Activated CD8-positive, alpha-beta memory T cell treated with anti-CD3 and anti-CD28 coated beads, Interleukin-2, amount 50 U/mL, for 48 hours (primary cell): ENCODE results near the gene ZDBF2.
"Not testable (repeated sequence)": the region's sequence is repeated elsewhere in the genome, so short reads cannot be mapped to it uniquely, and the experiment has no call there.

ENCODE experiments used
- DNase-seq: peaks from one replicate; pipeline ENCODE4 v3.0.0-alpha.2; 2020

ZDBF2 gene

GRCh38 chr2:206324869-206325268, 50.4 kb downstream of the ZDBF2 start:
- no peak for DNase-seq

- no peak for DNase-seq
These were observed 54.5 kb downstream of the ZDBF2 start for GRCh38 chr2:206328974-206329373.

- DNase-seq = no peak
These were observed 62.4 kb downstream of the ZDBF2 start for GRCh38 chr2:206336861-206337260.

GRCh38 chr2:206337956-206338355, 63.5 kb downstream of the ZDBF2 start:
- DNase-seq = no peak

- DNase-seq = no peak
These were observed 66.9 kb downstream of the ZDBF2 start for GRCh38 chr2:206341396-206341795.

GRCh38 chr2:206343144-206343543, 68.7 kb downstream of the ZDBF2 start:
- DNase-seq = no peak

GRCh38 chr2:206343816-206344215, 69.4 kb downstream of the ZDBF2 start:
- DNase-seq = no peak

- no peak for DNase-seq
These were observed 71.1 kb downstream of the ZDBF2 start for GRCh38 chr2:206345606-206346005.

GRCh38 chr2:206349375-206349774, 74.9 kb downstream of the ZDBF2 start:
- no peak for DNase-seq

- DNase-seq = no peak
These were observed 78.1 kb downstream of the ZDBF2 start for GRCh38 chr2:206352571-206352970.

- DNase-seq = no peak
These were observed 79.2 kb downstream of the ZDBF2 start for GRCh38 chr2:206353685-206354084.

GRCh38 chr2:206354129-206354528, 79.7 kb downstream of the ZDBF2 start:
- DNase-seq = no peak

- DNase-seq = not testable (repeated sequence)
These were observed 82.4 kb downstream of the ZDBF2 start for GRCh38 chr2:206356840-206357239.

- not testable (repeated sequence) for DNase-seq
These were observed 86.4 kb downstream of the ZDBF2 start for GRCh38 chr2:206360840-206361239.

- peak; percentile 54 for DNase-seq
These were observed 87.1 kb downstream of the ZDBF2 start for GRCh38 chr2:206361407-206362045.
